ENCODE measurements around the gene SLC43A3.
"Not testable (repeated sequence)": the region's sequence is repeated elsewhere in the genome, so short reads cannot be mapped to it uniquely, and the experiment has no call there.

SLC43A3 gene

DNA sequence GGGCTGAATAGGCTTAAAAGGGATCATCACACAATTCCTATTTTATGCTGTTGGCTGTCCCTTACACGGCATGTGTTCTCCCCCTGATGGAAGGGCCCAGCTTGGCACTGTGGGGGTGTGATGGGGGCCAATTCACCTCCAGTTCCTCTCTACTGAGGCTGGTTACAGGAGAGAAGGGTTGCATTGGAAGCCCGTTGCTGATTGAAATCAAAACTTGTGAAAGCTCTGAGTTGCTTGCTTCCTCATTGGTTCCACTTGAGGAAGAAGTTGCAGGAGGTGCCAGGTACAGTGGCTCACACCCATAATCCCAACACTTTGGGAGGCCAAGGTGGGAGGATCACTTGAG is 23.1 kb downstream of the SLC43A3 start:
- no peak for DNase-seq

DNA sequence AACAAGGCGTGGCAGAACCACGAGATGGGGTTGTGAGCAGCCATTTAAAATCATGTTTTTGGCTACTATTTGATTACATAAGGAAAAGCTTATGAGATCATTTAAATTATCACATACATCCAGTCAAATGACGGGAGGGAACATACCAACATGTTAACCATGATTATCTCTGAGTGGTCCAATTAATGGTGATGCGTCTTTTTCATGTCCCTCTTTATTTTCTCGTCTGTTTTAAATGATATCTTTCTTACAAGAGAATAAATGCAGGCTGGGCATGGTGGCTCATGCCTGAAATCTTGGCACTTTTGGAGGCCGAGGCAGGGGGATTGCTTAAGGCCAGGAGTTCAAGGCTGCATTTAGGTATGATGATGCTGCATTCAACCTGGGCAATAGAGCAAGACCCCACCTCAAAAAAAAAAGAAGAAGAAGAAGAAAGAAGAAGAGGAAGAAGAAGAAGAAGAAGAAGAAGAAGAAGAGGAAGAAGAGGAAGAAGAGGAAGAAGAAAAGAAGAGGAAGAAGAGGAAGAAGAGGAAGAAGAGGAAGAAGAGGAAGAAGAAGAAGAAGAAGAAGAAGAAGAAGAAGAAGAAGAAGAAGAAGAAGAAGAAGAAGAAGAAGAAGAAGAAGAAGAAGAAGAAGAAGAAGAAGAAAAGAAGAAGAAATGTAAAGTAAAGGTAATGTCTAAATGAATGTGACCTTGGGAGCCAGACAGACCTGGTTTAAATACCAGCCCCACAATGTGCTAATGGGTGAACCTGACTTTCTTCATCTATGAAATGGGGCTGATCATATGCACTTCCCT is 23.7 kb downstream of the SLC43A3 start:
- not testable (repeated sequence) for DNase-seq

DNA sequence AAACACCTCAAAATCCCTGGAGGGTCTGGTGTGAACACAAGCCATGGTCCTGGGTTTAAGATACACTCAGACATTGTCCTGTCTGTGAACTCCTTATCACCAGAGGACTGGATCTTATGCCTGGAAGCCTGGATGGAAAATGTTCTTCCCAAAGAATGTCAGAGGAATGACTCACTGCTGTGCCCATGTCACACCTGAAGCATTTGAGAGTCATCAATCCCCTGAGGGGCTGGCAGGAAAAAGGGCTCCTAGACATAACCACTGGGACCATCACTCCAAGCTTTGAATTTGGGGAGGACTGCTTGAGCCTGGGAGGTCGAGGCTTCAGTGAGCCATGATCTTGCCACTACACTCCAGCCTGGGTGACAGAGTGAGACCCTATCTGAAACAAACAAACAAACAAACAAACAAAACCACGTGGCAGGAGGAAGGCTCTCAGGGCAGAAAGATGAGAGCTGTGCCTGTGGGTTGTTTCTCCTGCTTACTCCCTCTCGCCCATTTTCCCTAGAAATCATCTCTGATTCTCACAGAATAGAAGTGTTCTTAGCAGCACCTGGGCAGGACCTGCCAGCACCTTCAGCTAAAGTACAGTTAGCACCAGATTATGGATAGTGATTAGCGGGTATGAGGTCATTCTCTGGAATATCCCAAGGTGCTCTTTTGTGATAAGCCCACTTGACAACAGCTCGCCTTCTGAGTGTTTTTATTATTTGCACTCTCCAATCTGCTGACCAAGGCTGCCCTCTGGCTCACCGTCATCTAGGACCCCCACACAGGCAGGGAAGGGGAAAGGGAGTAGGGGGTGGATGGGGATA is 24.5 kb downstream of the SLC43A3 start:
- no peak for DNase-seq

DNA sequence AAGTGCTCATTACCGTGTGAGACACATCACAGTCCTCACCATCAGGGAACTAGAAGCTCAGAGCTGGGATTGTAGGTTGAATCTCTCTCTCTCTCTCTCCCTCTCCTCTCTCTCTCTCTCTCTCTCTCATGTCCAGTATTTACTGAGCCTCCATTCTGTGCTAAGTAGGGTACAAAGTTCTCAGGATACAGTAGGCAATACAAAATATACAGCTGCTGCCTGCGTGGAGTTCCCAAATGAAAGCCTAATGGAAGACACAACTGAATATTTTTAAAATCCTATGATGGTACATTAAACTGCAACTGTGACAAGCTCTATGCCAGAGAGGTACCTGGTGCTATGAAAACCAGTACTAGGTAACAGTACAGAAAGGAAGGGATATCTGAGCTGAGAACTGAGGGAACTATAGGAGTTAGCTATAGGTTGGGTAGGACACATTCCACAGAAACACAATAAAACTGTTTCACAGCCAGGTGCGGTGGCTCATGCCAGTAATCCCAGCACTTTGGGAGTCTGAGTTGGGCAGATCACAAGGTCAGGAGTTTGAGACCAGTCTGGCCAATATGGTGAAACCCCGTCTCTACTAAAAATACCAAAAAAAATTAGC is 26.8 kb downstream of the SLC43A3 start:
- no peak for DNase-seq

DNA sequence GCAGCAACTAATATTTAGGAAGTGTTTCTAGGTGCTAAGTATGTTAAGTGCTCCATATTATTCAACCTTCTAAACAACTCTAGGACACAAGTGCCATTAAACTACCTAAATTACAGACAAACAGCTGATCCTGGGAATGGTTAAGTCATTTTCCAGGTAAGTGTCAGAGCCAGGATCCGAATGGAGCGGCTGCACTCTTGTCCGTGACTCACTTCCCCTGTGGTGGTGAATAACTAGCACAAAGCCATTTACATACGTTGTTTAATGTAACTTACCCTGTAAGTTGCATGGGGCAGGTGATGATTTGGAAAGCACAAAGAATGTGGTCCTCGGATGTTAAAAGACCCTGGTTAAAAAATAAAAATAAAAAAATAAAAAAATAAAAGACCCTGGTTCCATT is 27.7 kb downstream of the SLC43A3 start:
- DNase-seq = no peak

DNA sequence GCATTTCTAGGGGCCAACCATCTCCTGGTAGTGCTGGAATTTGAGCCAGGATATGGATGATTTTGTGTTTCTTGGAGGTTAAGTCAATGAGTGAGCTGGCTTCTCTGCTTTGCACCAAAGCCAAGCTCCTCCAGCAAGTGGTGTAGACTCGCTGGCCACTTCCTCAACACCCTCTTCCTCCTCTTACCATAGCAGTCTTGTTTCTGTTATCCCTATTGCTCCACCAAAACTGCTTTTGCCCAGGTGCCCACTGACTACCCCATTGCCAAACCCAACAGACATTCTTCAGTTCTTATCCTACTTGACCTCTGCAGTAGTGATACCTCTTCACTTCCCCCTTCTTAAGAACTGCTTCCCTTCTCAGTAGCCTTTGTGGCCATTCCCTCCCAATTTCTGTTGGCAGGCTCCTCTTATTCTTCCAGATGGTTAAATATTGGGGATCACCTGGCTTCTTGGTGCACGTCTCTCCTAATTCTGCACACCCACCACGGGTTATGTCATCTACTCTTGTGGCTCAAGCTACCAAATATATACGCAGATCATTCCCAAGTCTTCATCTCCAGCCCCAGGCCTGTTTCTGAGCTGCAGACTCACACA is 29.4 kb downstream of the SLC43A3 start:
- DNase-seq = no peak

DNA sequence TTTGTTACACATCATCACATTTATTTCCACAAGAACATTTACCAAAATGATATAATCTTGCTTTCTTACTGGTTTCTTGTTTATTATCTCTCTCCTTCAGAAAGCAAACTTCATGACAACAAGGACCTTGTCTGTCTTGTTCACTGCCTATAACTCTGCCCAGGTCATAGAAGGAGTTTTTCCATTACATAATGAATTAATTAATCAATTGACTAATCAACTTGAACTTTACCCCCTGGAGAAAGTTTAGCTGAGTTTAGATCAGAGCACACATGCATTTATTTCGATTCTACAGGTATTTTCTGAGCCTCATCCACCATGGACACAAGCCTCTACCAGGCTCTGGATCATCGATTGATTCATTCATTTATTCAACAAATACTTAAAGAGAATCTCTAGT is 30.2 kb downstream of the SLC43A3 start:
- DNase-seq = no peak

DNA sequence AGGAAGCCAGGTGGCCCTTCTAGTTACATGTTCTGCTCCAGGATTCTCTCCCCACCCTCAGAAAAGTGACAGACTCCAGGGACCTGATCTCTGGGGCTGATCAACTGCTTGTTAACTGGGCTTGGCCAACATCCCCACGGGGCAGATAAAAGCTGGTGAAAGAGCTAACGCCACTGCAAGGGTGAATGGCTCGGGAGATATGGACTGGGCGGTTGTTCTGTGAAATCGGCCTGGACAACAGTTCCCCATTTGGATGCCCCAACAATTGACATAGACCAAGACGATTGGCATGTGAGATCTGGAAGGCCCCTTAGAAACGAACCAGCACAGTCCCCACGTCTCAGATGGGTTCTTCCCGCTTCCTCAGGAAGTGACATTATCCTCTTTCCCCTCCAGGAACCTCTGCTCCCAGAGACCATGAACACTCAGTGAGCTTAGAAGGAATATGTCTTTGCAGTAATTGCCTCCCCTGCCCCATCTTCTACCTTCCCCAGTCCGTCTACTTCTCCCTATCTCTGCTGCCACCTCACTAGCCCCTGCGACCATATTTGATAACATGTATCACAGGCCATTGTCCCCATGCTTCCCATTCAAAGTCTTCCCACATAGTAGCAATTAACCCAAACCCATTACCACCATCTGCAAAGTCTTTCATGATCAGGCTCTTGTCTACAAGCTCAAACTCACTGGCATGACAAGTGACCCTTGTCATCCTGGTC is 30.9 kb downstream of the SLC43A3 start:
- no peak for DNase-seq

DNA sequence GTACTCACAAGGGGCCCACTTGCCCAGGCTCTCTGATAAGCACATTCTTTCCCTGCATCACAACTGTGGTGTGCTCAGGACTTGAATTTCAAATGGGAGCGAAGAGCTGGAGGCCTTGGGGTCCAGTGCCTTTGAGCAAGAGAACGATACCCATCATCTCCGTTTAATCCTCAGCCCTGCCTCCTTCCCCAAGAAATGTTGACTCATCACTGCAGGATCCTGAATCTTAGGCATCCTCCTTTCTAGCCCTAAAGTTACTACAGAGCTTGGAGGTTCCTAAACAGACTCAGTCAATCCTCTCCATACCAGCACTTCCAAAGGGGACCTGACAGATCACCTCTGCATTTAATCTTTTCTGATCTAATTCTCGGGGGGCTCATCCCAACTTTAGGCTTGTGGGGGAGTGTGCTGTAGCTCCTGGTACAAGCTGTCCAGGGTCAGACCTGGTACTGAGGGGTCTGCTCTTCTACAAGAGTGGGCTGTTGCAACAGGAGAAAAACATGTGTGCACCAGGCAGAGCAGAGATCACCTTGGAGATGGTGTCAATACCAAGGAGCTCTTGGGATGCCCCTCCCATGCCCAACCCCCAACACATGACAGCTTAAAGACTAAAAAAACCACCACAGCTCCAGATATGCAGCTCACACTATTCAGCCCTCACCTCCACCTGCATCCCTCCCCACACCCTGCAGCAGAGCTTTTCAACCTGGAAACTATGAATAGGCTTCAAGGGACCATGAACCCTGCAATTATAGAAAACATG is 32.5 kb downstream of the SLC43A3 start:
- no peak for DNase-seq

DNA sequence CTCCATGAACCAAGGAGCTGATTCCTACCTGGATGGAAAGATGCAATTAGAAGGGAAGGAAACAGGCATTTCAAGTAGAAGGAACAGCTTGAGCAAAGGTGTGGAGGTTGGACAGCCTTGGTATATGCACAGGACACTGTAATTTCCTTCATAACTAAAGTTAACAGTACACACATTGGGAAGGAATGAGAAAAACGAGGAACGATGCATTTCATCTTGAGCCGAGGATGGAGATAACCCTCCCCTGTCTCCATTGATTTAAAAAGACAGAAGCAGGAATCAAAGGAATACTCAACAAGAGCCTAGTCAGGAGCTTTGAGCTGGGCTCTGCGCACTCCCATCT is 34.2 kb downstream of the SLC43A3 start:
- DNase-seq = no peak

DNA sequence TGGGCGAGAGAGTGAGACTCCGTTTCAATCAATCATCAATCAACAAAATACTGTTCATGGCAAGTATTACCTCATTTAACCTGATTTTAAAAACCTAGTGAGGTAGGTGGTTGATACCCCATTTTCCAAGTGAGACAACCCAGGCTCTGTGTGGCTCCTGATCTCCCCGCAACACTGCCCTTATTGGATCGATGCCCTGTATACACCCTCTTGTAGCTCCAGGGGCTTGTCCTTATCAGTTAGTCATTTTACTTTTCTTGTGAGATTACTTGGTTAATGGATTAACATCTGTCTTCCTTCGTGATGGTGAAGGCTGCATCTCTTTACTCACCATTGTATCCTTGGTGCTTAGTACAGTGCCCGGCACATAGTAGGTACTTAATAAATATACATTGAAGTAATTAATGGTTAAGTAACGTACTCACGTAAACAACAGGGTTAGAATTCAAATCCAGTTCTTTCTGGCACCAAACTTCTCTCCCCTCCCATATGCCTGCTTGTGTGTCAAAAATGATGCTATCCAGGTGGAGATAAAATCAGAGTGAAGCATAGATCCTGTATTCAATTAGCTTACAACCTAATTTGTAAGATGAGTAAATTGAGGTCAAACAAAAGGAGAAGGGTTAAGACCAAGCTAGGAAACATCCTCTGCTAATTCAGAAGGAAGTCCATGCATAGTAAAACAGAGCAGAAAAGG is 34.7 kb downstream of the SLC43A3 start:
- DNase-seq = no peak

DNA sequence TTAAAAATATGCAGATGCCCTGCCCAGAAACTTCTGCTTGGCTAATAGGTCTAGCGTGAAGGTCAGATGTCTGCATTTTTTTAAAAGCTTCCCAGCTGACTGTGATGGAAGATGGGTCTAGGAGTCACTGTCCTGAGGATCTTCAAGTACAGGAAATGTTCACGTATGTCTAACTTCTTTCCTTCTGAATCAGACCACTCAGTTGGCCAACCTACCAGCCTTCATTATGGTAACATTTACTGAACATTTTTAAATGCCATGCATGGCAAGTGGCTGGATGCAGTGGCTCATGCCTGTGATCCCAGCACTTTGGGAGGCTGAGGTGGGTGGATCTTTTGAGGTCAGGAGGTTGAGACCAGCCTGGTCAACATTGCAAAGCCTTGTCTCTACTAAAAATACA is 35.4 kb downstream of the SLC43A3 start:
- DNase-seq = no peak

DNA sequence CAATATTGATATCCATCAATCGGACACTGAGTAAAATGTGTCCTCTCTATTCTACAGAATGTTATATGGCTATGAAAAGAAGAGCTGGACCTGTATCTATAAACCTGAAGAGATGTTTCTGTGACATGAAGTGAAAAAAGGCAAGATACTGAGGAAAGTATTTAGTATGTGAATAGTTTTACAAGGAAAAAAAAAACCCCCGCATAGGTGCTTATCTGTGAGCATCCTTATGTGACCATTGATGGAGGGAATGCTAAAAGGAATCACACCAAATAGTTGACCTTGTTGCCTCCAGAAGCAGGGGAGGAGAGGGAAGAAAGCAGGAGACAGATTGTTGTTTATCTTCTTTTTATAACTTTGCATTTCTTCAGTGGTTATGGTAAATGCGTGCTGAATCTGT is 35.8 kb downstream of the SLC43A3 start:
- no peak for DNase-seq

DNA sequence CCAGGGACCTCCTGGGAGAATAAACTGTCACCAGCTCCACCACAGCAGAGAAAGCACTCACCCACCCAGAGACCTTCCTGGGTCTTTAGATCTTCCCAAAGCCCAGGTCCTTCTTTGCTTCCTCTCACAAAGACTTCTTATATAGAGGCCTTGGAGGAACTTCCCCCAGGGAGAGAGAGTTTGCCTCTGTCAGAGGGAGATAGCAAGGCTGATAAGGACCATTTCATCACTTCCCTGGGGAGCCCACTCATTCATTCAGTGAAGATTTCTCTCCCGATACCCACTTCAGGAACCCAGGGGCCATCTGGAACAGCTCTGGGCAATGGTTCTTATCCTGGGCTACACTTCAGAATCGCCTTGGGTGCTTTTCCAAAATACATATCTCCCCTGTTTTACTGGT is 36.4 kb downstream of the SLC43A3 start, which contains the start of gene PRG2:
Gene PRG2, minus strand, starts transcription at position 116 of the 400 bp plus-strand sequence. CDS start 706 bp downstream, outside the sequence.
- DNase-seq = no peak

DNA sequence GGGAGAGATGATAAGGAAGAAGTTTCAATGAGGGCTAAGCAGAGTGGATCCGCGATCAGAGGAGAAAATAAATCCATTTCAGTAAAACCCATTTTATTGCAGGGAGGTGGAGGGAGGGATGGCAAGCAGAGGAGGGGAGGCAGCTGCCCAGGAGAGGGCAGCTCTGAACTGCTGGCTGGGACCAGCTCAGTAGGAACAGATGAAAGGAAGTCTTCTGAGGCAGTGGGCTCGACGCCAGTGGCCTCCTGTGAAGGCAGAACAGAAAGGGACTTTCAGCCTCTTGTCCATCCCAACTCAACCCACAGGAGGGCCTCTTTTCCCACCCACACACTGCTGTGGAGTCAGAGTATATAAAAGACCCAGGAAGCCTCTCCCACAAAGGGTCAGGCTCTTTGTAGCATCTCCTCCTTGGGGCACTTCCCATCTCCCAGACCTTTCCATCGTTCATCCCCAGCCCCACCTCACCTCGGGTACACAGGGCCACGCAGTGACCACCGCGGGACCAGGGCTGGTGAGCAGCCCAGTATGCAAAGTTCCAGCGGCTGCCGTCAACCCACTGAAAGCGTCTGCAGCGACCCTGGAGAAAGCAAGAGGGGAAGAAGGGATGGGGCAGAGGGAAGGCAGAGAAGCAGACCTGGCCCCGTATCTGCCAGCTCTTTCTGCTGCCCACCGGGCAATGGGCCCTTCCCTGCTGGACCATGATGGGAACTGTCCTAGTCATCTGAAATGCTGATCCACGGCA is 39.5 kb downstream of the SLC43A3 start:
- DNase-seq = no peak

DNA sequence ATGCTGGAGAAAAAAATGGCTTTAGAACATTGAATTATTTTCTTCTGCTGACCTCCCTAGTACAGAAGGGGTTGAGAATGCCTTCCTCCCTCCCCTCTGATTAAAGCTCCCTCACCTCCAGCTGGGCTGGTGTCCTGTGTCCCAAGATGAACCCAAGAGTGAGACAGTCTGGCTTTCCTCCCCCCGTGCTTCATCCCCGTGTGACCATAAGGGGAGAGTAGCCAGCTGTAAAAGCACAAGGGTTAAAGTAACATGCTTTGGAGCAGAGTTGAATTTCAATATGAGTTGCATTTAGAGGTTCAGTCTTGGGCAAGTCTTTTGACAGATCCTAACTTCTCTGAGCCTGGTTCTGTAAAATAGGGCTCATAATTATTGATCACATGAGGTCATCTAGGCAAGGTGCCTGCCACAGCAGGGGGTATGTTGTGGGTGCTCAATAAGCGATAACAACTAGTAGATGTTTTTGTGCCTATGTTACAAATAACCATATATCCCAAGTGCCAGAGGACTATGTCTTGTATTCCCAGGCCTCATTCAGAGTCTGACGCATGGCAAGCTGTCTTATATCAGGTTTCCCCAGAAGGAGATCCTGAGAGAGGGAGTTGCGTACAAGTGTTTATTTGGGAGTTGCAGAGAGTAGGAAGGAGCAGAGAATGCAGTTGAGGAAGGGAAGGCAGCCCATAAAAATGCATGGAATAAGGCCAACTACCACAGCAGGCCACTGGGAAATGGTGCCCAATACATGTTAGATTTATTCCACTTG is 40.6 kb downstream of the SLC43A3 start:
- DNase-seq = no peak

DNA sequence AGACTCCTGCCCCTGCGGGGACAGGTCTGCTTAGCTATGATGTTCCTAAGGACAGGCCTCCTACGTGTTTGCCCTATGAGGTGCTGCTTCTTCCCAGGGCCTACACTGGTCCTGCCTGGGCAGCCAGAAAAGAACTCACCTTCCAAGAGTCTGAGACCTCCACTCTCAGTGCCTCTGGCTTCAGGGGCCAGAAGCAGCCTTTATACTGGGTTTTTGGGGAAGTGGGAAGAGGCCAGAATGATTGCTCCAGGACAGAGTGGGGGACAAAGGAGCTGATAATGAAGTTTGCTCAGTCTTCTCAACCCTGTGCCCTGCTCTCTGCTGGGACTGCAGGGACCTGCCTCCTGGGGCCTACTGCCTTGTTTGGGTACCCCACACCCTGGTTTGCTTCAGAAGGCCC is 45.9 kb downstream of the SLC43A3 start, which contains the start of gene PRG3:
Gene PRG3, minus strand, starts transcription at position 176 of the 400 bp plus-strand sequence. CDS start 442 bp downstream, outside the sequence.
- no peak for DNase-seq

DNA sequence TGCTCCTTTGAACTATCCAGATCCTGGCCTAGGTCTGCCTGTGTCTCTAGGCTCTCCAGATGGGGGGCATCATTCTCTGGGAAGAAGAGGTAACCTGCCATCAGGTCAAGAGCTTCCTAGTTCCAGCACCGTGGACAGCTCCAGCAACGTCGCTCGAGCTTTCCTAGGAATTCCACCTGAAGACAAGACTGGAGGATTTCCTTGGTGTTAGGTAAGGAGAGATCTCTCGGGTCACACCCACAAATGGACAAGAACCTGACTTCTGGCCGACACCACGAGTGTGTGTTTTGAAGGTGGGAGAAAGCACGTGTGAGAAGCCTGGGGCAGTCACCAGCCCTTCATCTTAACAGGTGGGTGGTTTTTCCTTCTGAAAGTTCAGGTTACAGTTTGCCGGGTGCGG is 47.2 kb downstream of the SLC43A3 start:
- DNase-seq = no peak

DNA sequence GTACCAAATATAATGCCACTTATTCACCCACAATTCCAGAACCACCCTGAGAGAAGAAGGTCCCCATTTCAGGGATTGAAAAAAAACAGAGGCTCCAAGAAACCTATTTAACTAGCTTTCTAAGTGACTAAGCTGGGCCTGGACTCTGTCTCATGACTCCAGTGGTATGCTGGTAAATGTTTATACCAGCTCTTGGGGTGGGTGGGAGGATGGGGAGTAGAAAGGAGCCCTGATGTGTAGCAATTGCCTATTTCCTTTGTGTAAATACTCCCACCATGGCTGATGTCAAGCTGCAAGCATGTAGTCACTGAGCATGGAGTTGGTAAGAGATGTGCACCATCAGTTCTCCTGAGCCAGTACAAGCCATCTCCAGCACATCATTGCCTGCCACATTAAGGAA is 48.7 kb downstream of the SLC43A3 start:
- DNase-seq = no peak

DNA sequence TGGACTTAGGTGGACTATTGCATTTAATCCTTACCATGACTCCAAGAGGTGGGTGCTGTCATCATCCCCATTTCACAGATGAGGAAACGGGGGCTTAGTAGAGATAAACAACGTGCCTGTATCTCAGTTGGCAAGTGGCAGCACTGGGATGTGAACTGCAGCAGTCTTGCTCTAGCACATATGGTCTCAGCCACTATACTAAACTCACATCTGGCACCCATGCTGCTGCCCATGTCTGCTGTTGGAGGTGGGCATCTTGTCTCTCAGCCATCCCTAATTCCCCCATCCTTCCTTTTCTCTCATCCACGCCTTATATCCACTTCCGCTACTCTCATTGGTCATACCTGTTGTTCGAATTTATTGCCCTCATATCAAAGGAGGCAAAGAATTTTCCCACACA is 49.8 kb downstream of the SLC43A3 start:
- no peak for DNase-seq

All from NCI-H2107 (cell line).